Pancreas (tissue), 10 donors: ENCODE data around the gene DOCK1. TPM values are rescaled to one million over a fixed set of nuclear protein-coding genes. Genes with fewer than 3 reads are reported as not detected.

Experiments used
- ATAC-seq, 4 donors: fragments of 200-7000 bp; cut with Tn5 transposase; one replicate each; pipeline versions ENCODE4 v1.8.0 to v1.9.1; 2020; ENCODE audit warnings: mild to moderate bottlenecking in 4 of 4, moderate library complexity in 4 of 4
- DNase-seq, 6 donors: peaks; one replicate each; pipeline ENCODE4 v3.0.0-alpha.2; 2020
- FAIRE-seq: peaks from 2 replicates; lab custom pipeline; 2012; peaks lifted over from hg19 to GRCh38; lab: Jason Lieb, UNC
- H3K27ac ChIP-seq, 4 donors: fragments of 200-600 bp; sonication (generic); 1 replicate in 3 of 4; 2 replicates in 1 of 4; pipeline versions ENCODE4 v1.5.0 to v1.8.0; 2020
- H3K27me3 ChIP-seq, 4 donors: fragments of 200-600 bp; one replicate each; pipeline ENCODE4 v1.8.0; 2021
- H3K36me3 ChIP-seq, 3 donors: fragments of 200-600 bp; sonication (generic) in 1 of 3; one replicate each; pipeline versions ENCODE4 v1.5.0 to v1.8.0; 2020 to 2021
- H3K4me1 ChIP-seq, 3 donors: fragments of 200-600 bp; one replicate each; pipeline ENCODE4 v1.8.0; 2021
- H3K4me3 ChIP-seq, 4 donors: fragments of 200-600 bp; sonication (generic) in 2 of 4; one replicate each; pipeline versions ENCODE4 v1.5.0 to v1.8.0; 2020 to 2021
- H3K9me3 ChIP-seq, 4 donors: fragments of 200-600 bp; one replicate each; pipeline ENCODE4 v1.8.0; 2021
- WGBS, 2 donors: extraction: QIAGEN DNeasy Blood & Tissue Kit; methylation state at CpG; one replicate each; pipeline ENCODE4 v1.1.7; 2013; 5-methylcytosine and 5-hydroxymethylcytosine counted together
- intact Hi-C, 3 donors: fragments of 100-400 bp; cut with DNase I; formaldehyde crosslinking; loops; one replicate each; pipeline versions ENCODE4 v1.11.1 to v1.14.2; 2022
- polyA plus RNA-seq, 2 donors: library from polyadenylated mRNA; stranded (reverse); fragments of 200-250 nt; gene quantifications; one replicate each; pipeline ENCODE4 v1.2.3, GENCODE V29; 2013
- total RNA-seq, 6 donors: library from RNA; stranded (reverse); fragmentation: NEBNext Ultra II Directional in 4 of 6; extraction: Animal tissue kit (Norgen Biotek cat#: 25700) in 4 of 6; gene quantifications; one replicate each; pipeline versions ENCODE4 v1.2.1 to v1.2.4, GENCODE V29; 2021 to 2023
- TF ChIP-seq, protein P1 (sequence below), 4 donors: fragments of 200-600 bp; sonication (generic) in 3 of 4; IDR thresholded peaks; one replicate each; pipeline versions ENCODE4 v1.5.0 to v1.8.0; 2021; ENCODE audit warnings: antibody characterized with exemption in 4 of 4
- donor health status: healthy with polysubstance abuse.
- donor health status: DM: no; HTN: no; CAD: no; lungs with moderate emphysema.
- donor health status: DM: no; HTN: no; CAD: no.
- donor health status: control.
- donor health status: control.
- donor health status: Bipolar disorder and iron deficiency.
- donor health status: DM: yes; HTN: yes; CAD: no.
- donor health status: DM: no; HTN: no; CAD: no.
- donor health status: DM: no; HTN: no; CAD: no.
- donor health status: DM: yes; HTN: yes; CAD: no.

Gene DOCK1
- total and polyA plus RNA-seq, 8 donors = 12.1 to 38.6 (median 24.2) TPM

DNA sequence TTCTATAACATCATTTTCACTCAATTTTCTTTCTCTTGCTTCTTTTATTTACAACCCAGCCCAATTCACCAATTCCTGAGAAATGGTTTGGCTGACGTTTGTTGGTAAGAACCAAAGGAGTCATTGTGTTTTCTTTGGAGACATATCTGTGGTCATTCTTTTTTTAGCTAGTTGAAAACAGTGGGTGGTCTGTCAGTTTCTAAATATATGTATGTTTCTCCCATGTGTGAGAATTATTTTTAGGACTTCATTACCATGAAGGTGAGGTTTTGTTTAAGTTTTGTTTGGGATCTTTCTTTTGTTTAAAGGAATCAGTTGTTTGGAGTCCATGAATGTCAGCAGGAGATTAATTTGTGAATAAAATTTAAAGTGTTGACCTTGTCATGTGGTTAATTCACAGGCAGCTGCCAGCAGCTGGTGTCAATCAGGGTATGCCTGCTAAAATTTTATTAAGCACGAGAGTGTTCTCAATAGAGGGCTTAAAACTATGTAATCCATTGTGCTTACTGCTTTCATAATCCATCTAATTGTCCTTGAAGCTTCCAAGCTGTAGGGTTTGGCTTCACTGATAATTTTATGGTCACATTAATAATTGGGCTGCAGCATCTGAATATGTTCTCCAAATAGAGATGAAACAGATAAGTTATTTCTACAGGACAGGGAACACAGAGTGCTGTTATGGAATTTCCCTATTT, 252.4 kb downstream of the DOCK1 start:
- TF ChIP-seq, protein P1, sequence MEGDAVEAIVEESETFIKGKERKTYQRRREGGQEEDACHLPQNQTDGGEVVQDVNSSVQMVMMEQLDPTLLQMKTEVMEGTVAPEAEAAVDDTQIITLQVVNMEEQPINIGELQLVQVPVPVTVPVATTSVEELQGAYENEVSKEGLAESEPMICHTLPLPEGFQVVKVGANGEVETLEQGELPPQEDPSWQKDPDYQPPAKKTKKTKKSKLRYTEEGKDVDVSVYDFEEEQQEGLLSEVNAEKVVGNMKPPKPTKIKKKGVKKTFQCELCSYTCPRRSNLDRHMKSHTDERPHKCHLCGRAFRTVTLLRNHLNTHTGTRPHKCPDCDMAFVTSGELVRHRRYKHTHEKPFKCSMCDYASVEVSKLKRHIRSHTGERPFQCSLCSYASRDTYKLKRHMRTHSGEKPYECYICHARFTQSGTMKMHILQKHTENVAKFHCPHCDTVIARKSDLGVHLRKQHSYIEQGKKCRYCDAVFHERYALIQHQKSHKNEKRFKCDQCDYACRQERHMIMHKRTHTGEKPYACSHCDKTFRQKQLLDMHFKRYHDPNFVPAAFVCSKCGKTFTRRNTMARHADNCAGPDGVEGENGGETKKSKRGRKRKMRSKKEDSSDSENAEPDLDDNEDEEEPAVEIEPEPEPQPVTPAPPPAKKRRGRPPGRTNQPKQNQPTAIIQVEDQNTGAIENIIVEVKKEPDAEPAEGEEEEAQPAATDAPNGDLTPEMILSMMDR (IDR thresholded peaks at IDR 0.05) = no peak
- Histone ChIP-seq H3K27me3 (no peaks in the 10 kb centered on the region), H3K27ac (no peak overlapping the region), H3K9me3 (no peaks in the 10 kb centered on the region), H3K36me3 (no peaks in the 10 kb centered on the region), H3K4me3 (no peak overlapping the region), H3K4me1 (peaks cover 0 to 7% (median 0%) of the 10 kb centered on the region in 3 donors)
- ATAC-seq = peak in 2 of 4 donors; percentile 23 to 32
- intact Hi-C loops = no loop called here
- no peak for DNase-seq
- FAIRE-seq = no peak
- WGBS, 2 donors = 45 to 58% methylated on average over 2 of the region's 2 CpGs

DNA sequence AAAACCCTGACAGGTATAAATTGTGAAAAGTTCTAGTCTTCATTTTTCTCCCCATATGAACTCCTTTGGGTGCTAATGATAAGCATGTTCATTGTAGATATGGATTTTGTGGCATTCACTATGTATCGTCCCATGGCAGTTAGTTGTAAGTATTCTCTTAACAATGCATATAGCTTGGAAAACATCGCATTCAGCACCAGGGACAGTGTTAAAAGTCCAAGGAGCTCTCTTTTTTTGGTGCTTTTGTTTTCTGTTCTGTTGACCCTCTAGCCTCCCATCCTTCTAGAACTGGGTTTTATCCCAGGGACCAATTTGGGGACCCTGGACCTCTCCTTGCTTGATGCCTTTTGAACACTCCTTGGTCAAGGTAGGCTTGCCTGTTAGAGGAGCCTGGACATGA, 253.4 kb downstream of the DOCK1 start:
- ATAC-seq = no peak
- Histone ChIP-seq H3K9me3 (no peaks in the 10 kb centered on the region), H3K27me3 (no peaks in the 10 kb centered on the region), H3K36me3 (no peaks in the 10 kb centered on the region), H3K4me3 (no peak overlapping the region), H3K27ac (no peak overlapping the region), H3K4me1 (peaks cover 0 to 7% (median 0%) of the 10 kb centered on the region in 3 donors)
- TF ChIP-seq, protein P1 (IDR thresholded peaks at IDR 0.05) = no peak
- DNase-seq = no peak
- no peak for FAIRE-seq
- intact Hi-C loops = no loop called here
- WGBS, 2 donors = 96 to 97% methylated on average over 2 of the region's 2 CpGs

GRCh38 chr10:127159648-127160245, 254.5 kb downstream of the DOCK1 start:
- TF ChIP-seq, protein P1 (IDR thresholded peaks at IDR 0.05) = no peak
- 92 to 94% methylated on average over 13 of the region's 13 CpGs for WGBS, 2 donors
- H3K4me1 ChIP-seq = peaks cover 0 to 7% (median 0%) of the 10 kb centered on the region in 3 donors
- no peak overlapping the region for H3K4me3 ChIP-seq
- DNase-seq = no peak
- no peaks in the 10 kb centered on the region for H3K36me3 ChIP-seq
- H3K27ac ChIP-seq = no peak overlapping the region
- no peaks in the 10 kb centered on the region for H3K9me3 ChIP-seq
- intact Hi-C loops = no loop called here
- no peak for FAIRE-seq
- H3K27me3 ChIP-seq = no peaks in the 10 kb centered on the region
- ATAC-seq = no peak

- Histone ChIP-seq H3K4me3 (no peak overlapping the region), H3K36me3 (no peaks in the 10 kb centered on the region), H3K27me3 (no peaks in the 10 kb centered on the region), H3K9me3 (no peaks in the 10 kb centered on the region), H3K4me1 (peaks cover 0 to 7% (median 0%) of the 10 kb centered on the region in 3 donors), H3K27ac (no peak overlapping the region)
- intact Hi-C loops = no loop called here
- TF ChIP-seq, protein P1 (IDR thresholded peaks at IDR 0.05) = no peak
- DNase-seq (no peak), FAIRE-seq (no peak), ATAC-seq (no peak)
- 90 to 95% methylated on average over 5 of the region's 5 CpGs for WGBS, 2 donors
Measured at GRCh38 chr10:127161482-127161881, 256.3 kb downstream of the DOCK1 start.

GRCh38 chr10:127162841-127163240, 257.6 kb downstream of the DOCK1 start:
- 93 to 97% methylated on average over 6 of the region's 6 CpGs for WGBS, 2 donors
- no peak for FAIRE-seq
- Histone ChIP-seq H3K4me3 (no peak overlapping the region), H3K27me3 (no peaks in the 10 kb centered on the region), H3K36me3 (no peaks in the 10 kb centered on the region), H3K27ac (no peak overlapping the region), H3K9me3 (no peaks in the 10 kb centered on the region), H3K4me1 (peaks cover 0 to 1% (median 0%) of the 10 kb centered on the region in 3 donors)
- no peak for DNase-seq
- ATAC-seq = no peak
- TF ChIP-seq, protein P1 (IDR thresholded peaks at IDR 0.05) = no peak
- intact Hi-C loops = no loop called here
